ENCODE measurements around the gene DYSF.

Gene DYSF

DNA sequence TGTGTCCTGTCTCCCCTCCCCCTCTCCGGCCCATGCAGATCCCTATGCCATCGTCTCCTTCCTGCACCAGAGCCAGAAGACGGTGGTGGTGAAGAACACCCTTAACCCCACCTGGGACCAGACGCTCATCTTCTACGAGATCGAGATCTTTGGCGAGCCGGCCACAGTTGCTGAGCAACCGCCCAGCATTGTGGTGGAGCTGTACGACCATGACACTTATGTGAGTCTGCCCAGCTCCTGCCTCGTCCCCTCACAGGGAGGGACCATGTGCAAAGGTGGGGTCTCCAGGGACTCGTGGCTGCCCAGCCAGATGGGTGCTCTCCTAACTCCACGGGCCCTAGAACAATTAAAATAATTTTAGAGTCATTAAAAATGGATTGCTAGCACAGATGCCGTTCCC, 145.2 kb downstream of the DYSF start:
- no peak for DNase-seq (ENCODE audit: low read depth)
- no peak for TF ChIP-seq CTCF (IDR thresholded peaks at IDR 0.05; ENCODE audit: low read depth, low read length, missing control alignments)
- no peak overlapping the region for H3K4me3 ChIP-seq (ENCODE audit: low read depth, low read length)

DNA sequence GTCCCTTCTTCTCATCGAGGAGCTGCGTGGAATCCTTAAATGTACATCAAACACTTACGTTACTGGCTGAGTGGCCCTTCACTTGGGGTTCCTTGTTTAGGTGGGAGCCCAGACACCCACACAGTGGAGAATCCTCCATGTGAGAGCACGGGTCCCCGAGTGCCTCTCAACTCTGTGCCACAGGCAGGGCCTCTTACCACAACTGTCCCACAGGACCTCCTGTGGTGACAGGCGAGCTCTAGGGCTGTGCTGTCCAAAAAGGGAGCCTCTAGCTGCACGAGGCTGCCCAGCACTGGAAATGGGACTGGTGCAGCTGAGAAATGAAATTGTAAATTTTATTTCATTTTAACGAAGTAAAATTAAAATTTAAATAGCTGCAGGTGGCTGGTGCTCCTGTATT, 145.7 kb downstream of the DYSF start:
- TF ChIP-seq CTCF (IDR thresholded peaks at IDR 0.05; ENCODE audit: low read depth, low read length, missing control alignments): no peak
- no peak for DNase-seq (ENCODE audit: low read depth)
- H3K4me3 ChIP-seq (ENCODE audit: low read depth, low read length): no peak overlapping the region

DNA sequence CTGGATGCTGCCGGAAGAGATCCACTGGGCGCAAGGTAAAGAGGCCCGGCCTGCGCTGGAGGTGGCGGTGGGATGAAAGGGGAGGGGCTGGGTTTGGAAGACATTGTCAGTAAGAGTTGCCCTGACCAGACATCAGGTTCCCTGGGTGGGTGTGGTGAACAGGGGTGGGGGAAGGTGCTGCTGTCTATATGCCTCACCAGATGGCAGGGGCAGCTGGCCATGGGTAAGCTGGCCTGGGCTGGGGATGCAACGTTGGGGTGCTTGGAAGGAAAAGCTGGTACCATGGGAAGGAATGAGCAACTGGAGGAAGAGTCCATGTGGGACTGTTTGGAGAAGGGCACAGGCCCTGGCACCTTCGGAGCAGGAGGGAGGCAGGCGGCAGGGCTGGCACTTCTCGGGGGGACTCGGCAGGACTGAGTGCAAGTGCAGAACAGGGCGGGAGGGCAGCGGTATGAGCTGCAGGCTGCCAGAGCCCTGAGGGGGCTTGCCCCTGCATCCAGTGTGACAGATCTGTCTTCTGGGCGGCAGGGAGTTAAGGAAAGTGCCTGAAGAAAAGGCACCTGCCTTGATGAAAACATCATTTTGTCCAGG, 146.4 kb downstream of the DYSF start:
- DNase-seq (ENCODE audit: low read depth): no peak
- no peak overlapping the region for H3K4me3 ChIP-seq (ENCODE audit: low read depth, low read length)
- TF ChIP-seq CTCF (IDR thresholded peaks at IDR 0.05; ENCODE audit: low read depth, low read length, missing control alignments): no peak

GRCh38 chr2:71600555-71600954, 147.2 kb downstream of the DYSF start:
- no peak for DNase-seq (ENCODE audit: low read depth)
- no peak for TF ChIP-seq CTCF (IDR thresholded peaks at IDR 0.05; ENCODE audit: low read depth, low read length, missing control alignments)
- no peak overlapping the region for H3K4me3 ChIP-seq (ENCODE audit: low read depth, low read length)

GRCh38 chr2:71601136-71602114, 148.1 kb downstream of the DYSF start:
- no peak for TF ChIP-seq CTCF (IDR thresholded peaks at IDR 0.05; ENCODE audit: low read depth, low read length, missing control alignments)
- no peak for DNase-seq (ENCODE audit: low read depth)
- no peak overlapping the region for H3K4me3 ChIP-seq (ENCODE audit: low read depth, low read length)

DNA sequence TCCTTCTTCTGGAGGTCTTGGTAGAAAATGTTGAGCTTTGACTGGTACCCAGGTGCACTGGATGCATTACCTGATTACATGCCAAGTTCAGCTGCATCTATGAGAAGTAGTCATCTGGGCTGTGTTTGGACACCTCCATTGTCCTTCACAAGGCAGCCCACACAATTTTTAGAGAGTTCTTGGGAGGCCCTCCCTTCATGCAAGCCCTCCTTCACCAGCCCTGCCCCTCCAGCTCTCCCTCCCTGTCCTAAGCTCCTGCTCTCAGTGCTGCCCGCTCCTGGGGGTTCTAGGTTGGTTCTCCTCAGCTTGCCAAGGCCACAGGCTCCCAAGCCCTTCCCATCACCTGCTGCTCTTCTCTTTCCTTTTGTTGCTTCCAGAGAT, 148.7 kb downstream of the DYSF start:
- DNase-seq (ENCODE audit: low read depth): no peak
- TF ChIP-seq CTCF (IDR thresholded peaks at IDR 0.05; ENCODE audit: low read depth, low read length, missing control alignments): no peak
- no peak overlapping the region for H3K4me3 ChIP-seq (ENCODE audit: low read depth, low read length)
